ENCODE results near the gene CLIC4.

CLIC4 gene

GRCh38 chr1:24861821-24862727, 116.8 kb downstream of the CLIC4 start:
- DNase-seq: no peak

- no peak for DNase-seq
Measured at GRCh38 chr1:24862775-24863483, 117.7 kb downstream of the CLIC4 start.

- DNase-seq: no peak
Measured at GRCh38 chr1:24864370-24864777, 119.1 kb downstream of the CLIC4 start.

GRCh38 chr1:24865168-24865567, 119.9 kb downstream of the CLIC4 start:
- no peak for DNase-seq

GRCh38 chr1:24865587-24865986, 120.3 kb downstream of the CLIC4 start:
- DNase-seq: no peak

GRCh38 chr1:24866211-24867083, 121.2 kb downstream of the CLIC4 start:
- DNase-seq: no peak

- no peak for DNase-seq
Measured at GRCh38 chr1:24867084-24867870, 122.0 kb downstream of the CLIC4 start.

GRCh38 chr1:24868016-24868875, 123.0 kb downstream of the CLIC4 start:
- no peak for DNase-seq

- DNase-seq: no peak
Measured at GRCh38 chr1:24870551-24871195, 125.4 kb downstream of the CLIC4 start.

GRCh38 chr1:24871306-24871901, 126.2 kb downstream of the CLIC4 start:
- no peak for DNase-seq

- no peak for DNase-seq
Measured at GRCh38 chr1:24872061-24872850, 127.0 kb downstream of the CLIC4 start.

GRCh38 chr1:24873148-24873547, 127.9 kb downstream of the CLIC4 start:
- DNase-seq: no peak

GRCh38 chr1:24874056-24874455, 128.8 kb downstream of the CLIC4 start:
- DNase-seq: no peak

GRCh38 chr1:24874611-24875234, 129.5 kb downstream of the CLIC4 start:
- no peak for DNase-seq

GRCh38 chr1:24875257-24875656, 130.0 kb downstream of the CLIC4 start:
- DNase-seq: no peak

- DNase-seq: no peak
Measured at GRCh38 chr1:24875991-24876506, 130.8 kb downstream of the CLIC4 start.

- no peak for DNase-seq
Measured at GRCh38 chr1:24878045-24878444, 132.8 kb downstream of the CLIC4 start.
